Measurements from ENCODE around the gene ACVR1B. TPM values are rescaled to one million over a fixed set of nuclear protein-coding genes. Genes with fewer than 3 reads are reported as not detected.

Gene ACVR1B
- total RNA-seq, 1 donor from 2014 or later, result 12.1 TPM

DNA sequence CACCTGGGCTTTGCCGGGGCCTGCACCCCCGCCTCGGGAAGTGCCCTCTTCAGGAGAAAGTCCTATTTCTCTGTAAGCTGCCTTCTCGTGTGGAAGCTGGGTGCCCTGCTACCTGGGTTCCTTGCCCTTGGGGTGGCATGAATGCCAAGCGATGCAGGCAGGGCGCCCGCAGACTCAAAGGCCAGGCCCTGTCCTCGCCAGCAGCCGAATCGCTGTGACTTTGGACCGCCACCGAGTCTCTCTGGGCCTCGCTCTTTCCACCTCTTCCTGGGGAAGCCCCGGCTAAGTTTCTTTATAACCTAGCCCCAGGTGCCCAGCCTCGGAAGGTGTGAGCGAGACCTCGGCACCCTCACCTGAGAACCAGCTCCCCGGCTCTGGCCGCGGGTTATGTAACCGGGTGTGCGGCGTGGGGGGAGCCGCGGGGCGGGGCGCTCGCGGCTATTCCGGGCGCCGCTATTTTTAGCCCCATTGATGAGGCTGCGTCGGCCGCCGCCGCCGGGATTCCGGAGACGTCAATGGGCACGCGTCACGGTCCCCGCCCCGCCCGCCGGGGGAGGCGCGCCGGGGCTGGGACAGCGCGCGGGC lies 85.2 kb downstream of the ACVR1B start:
- DNase-seq (ENCODE audit: low read depth), result peak; percentile 55
- Histone ChIP-seq H3K4me3 (ENCODE audit: low read depth, low read length) (peak overlapping the region; percentile 30), H3K36me3 (ENCODE audit: control insufficient read depth, insufficient read depth, low read length) (no peaks in the 10 kb centered on the region)

DNA sequence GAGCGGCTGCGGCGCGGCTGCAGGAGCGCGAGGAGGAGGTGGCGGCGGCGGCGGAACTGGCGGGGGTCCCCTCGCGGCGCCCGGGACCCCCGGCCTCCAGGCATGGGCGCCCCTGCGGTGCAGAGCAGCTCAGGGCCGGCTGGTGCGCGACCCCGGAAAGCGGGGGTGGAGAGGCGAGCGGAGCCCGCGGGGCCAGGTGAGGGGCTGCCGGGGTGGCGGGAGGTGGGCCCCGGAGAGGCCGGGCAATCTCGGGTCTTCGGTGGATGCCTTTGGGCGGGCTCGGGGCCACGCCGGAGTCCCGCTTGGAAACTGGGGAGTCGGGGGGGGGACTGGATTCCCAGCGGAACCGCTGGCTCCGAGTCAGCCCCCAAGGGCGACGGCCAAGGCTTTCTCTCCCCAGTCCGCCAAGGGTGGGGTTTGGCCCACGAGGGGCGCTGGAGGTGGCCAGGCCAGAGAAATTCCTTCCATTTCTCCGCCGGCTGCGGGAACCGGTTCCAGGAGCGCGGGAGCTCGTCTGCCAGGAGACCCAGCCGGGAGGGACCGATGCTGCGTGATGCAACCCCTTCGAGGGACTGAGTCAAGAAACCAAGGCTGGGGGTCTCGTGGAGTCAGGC lies 85.9 kb downstream of the ACVR1B start:
- H3K36me3 ChIP-seq (ENCODE audit: control insufficient read depth, insufficient read depth, low read length), result no peaks in the 10 kb centered on the region
- TF ChIP-seq, protein P1, sequence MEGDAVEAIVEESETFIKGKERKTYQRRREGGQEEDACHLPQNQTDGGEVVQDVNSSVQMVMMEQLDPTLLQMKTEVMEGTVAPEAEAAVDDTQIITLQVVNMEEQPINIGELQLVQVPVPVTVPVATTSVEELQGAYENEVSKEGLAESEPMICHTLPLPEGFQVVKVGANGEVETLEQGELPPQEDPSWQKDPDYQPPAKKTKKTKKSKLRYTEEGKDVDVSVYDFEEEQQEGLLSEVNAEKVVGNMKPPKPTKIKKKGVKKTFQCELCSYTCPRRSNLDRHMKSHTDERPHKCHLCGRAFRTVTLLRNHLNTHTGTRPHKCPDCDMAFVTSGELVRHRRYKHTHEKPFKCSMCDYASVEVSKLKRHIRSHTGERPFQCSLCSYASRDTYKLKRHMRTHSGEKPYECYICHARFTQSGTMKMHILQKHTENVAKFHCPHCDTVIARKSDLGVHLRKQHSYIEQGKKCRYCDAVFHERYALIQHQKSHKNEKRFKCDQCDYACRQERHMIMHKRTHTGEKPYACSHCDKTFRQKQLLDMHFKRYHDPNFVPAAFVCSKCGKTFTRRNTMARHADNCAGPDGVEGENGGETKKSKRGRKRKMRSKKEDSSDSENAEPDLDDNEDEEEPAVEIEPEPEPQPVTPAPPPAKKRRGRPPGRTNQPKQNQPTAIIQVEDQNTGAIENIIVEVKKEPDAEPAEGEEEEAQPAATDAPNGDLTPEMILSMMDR (IDR thresholded peaks at IDR 0.05; ENCODE audit: insufficient read depth, low read length, severe bottlenecking), result no peak
- DNase-seq (ENCODE audit: low read depth) (no peak), FAIRE-seq (no peak)
- H3K27me3 ChIP-seq (ENCODE audit: control insufficient read depth, insufficient read depth, low read length), result no peaks in the 10 kb centered on the region
- H3K4me3 ChIP-seq (ENCODE audit: low read depth, low read length), result peak overlapping the region; percentile 28

More for the DNA sequence above, 85.2 kb downstream of the ACVR1B start:
- no peaks in the 10 kb centered on the region for H3K27me3 ChIP-seq (ENCODE audit: control insufficient read depth, insufficient read depth, low read length)
- TF ChIP-seq, protein P1 (IDR thresholded peaks at IDR 0.05; ENCODE audit: insufficient read depth, low read length, severe bottlenecking), result no peak
- no peak for FAIRE-seq

DNA sequence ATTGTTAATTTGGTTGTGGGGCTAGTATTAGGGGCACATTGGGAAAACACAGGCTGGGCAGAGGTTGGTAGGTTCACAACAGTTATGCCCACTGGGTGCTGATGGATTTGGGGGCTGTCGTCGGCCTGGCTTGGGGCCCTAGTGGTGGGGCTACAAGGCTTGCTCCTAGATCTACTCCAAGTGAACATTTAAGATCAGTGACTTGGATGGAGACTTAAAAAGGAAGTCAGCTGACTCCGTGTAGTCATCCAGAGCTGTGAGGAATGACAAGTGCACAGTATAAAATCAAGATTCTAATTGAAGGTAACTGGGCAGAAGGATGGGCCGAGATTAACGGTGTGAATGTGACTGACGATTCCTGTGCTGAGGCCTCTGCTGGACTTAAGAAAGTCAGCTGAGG lies 86.9 kb downstream of the ACVR1B start:
- H3K27me3 ChIP-seq (ENCODE audit: control insufficient read depth, insufficient read depth, low read length), result no peaks in the 10 kb centered on the region
- TF ChIP-seq, protein P1 (IDR thresholded peaks at IDR 0.05; ENCODE audit: insufficient read depth, low read length, severe bottlenecking), result no peak
- no peak for DNase-seq (ENCODE audit: low read depth)
- FAIRE-seq, result no peak
- no peaks in the 10 kb centered on the region for H3K36me3 ChIP-seq (ENCODE audit: control insufficient read depth, insufficient read depth, low read length)
- H3K4me3 ChIP-seq (ENCODE audit: low read depth, low read length), result no peak overlapping the region

DNA sequence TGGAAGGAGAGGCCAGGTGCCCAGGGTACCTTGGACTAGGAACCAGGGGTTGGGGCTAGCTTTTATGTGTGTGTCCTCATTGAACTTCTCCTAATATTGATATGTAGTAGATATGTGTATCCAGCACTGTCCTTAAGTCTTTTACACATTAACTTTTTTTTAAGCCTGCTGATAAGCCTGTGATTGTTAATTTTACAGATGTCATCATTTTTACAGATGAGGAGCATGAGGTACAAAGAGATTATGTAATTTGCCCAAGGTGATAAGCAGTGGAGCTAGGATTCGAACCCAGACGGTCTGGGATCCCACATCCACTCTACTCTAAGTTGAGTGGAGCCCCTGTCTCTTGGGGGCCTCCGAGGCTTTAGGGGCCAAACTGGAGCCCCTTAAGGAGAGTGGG lies 89.5 kb downstream of the ACVR1B start:
- no peak overlapping the region for H3K4me3 ChIP-seq (ENCODE audit: low read depth, low read length)
- H3K36me3 ChIP-seq (ENCODE audit: control insufficient read depth, insufficient read depth, low read length), result no peaks in the 10 kb centered on the region
- DNase-seq (ENCODE audit: low read depth) (no peak), FAIRE-seq (no peak)
- TF ChIP-seq, protein P1 (IDR thresholded peaks at IDR 0.05; ENCODE audit: insufficient read depth, low read length, severe bottlenecking), result no peak
- H3K27me3 ChIP-seq (ENCODE audit: control insufficient read depth, insufficient read depth, low read length), result no peaks in the 10 kb centered on the region

DNA sequence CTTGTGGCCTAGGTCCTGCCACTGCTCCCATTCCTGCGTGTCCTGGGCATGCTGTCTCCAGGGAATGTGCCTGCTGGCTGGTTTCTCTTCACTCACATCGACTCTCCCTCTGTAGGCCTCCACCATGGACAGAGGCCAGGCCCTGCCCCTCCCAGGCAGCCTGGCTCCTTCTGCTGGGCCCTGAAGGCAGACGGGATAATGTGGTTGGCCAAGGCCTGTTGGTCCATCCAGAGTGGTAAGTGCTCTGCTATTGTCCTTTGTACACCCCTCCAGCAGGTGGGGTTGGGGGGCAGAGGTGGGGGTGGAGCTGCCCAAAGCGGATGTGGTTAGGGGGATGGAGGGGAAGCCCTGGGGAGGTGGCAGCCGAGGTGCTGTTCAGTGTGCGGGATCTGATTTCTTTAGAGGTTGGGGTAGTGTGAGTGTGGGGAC lies 90.2 kb downstream of the ACVR1B start:
- FAIRE-seq, result no peak
- TF ChIP-seq, protein P1 (IDR thresholded peaks at IDR 0.05; ENCODE audit: insufficient read depth, low read length, severe bottlenecking), result no peak
- no peak for DNase-seq (ENCODE audit: low read depth)

More for the DNA sequence above, 90.2 kb downstream of the ACVR1B start:
- Histone ChIP-seq H3K36me3 (ENCODE audit: control insufficient read depth, insufficient read depth, low read length) (no peaks in the 10 kb centered on the region), H3K4me3 (ENCODE audit: low read depth, low read length) (no peak overlapping the region), H3K27me3 (ENCODE audit: control insufficient read depth, insufficient read depth, low read length) (no peaks in the 10 kb centered on the region)
